ENCODE data around the gene RHBDL1.

DNA sequence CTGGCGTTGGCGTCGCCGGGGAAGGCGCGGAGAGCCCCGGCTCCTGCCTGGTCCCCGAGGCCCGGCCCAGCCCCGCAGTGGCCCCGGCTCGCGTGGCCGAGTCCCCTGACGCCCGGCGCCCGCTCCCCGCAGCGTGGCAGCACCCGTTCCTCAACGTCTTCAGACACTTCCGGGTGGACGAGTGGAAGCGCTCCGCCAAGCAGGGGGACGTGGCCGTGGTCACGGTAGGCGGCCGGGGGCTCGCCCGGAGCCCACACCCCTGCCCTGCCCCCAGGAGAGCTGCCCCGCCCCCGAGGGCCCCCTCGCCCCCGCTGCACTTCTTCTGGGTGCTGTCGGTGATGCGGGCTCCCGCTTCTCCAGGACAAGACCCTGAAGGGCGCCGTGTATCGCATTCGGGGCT, 25.8 kb upstream of the RHBDL1 start:
- TF ChIP-seq, protein P1, sequence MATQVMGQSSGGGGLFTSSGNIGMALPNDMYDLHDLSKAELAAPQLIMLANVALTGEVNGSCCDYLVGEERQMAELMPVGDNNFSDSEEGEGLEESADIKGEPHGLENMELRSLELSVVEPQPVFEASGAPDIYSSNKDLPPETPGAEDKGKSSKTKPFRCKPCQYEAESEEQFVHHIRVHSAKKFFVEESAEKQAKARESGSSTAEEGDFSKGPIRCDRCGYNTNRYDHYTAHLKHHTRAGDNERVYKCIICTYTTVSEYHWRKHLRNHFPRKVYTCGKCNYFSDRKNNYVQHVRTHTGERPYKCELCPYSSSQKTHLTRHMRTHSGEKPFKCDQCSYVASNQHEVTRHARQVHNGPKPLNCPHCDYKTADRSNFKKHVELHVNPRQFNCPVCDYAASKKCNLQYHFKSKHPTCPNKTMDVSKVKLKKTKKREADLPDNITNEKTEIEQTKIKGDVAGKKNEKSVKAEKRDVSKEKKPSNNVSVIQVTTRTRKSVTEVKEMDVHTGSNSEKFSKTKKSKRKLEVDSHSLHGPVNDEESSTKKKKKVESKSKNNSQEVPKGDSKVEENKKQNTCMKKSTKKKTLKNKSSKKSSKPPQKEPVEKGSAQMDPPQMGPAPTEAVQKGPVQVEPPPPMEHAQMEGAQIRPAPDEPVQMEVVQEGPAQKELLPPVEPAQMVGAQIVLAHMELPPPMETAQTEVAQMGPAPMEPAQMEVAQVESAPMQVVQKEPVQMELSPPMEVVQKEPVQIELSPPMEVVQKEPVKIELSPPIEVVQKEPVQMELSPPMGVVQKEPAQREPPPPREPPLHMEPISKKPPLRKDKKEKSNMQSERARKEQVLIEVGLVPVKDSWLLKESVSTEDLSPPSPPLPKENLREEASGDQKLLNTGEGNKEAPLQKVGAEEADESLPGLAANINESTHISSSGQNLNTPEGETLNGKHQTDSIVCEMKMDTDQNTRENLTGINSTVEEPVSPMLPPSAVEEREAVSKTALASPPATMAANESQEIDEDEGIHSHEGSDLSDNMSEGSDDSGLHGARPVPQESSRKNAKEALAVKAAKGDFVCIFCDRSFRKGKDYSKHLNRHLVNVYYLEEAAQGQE (IDR thresholded peaks at IDR 0.05; ENCODE audit: low read depth) = no peak
- TF ChIP-seq CREB1 (IDR thresholded peaks at IDR 0.05; ENCODE audit: low read depth) (no peak), TEAD4 (IDR thresholded peaks at IDR 0.05) (no peak), NFIC (IDR thresholded peaks at IDR 0.05) (no peak), YY1 (IDR thresholded peaks at IDR 0.05; ENCODE audit: low read depth) (no peak), USF1 (IDR thresholded peaks at IDR 0.05) (no peak), ZBTB7A (IDR thresholded peaks at IDR 0.05; ENCODE audit: low read depth) (no peak), CEBPB (IDR thresholded peaks at IDR 0.05) (no peak)
- TF ChIP-seq, protein P2, sequence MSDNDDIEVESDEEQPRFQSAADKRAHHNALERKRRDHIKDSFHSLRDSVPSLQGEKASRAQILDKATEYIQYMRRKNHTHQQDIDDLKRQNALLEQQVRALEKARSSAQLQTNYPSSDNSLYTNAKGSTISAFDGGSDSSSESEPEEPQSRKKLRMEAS (IDR thresholded peaks at IDR 0.05) = no peak

All from Ishikawa (cell line).